Measurements from ENCODE around the gene TFEC.
"Not testable (repeated sequence)": the region's sequence is repeated elsewhere in the genome, so short reads cannot be mapped to it uniquely, and the experiment has no call there.

Gene TFEC

GRCh38 chr7:116030651-116031276 lies at the start of gene TFEC:
Gene TFEC, minus strand, starts transcription at chr7:116030763. Its CDS starts 46,322 bp downstream, at chr7:115984441.
- DNase-seq = peak; percentile 93

GRCh38 chr7:116075351-116076145 lies 45.0 kb upstream of the TFEC start:
- peak; percentile 57 for DNase-seq

GRCh38 chr7:116071629-116072028 lies 41.1 kb upstream of the TFEC start:
- peak; percentile 58 for DNase-seq

- no peak for DNase-seq
Measured at GRCh38 chr7:116064179-116064578, 33.6 kb upstream of the TFEC start.

- no peak for DNase-seq
Measured at GRCh38 chr7:116062666-116063065, 32.1 kb upstream of the TFEC start.

- no peak for DNase-seq
Measured at GRCh38 chr7:116052006-116052405, 21.4 kb upstream of the TFEC start.

GRCh38 chr7:116047261-116047660 lies 16.7 kb upstream of the TFEC start:
- DNase-seq = not testable (repeated sequence)

GRCh38 chr7:116045532-116045931 lies 15.0 kb upstream of the TFEC start:
- DNase-seq = no peak

GRCh38 chr7:116041615-116042014 lies 11.1 kb upstream of the TFEC start:
- no peak for DNase-seq

GRCh38 chr7:116037401-116037800 lies 6.8 kb upstream of the TFEC start:
- peak; percentile 64 for DNase-seq

- no peak for DNase-seq
Measured at GRCh38 chr7:116034411-116034810, 3.8 kb upstream of the TFEC start.

GRCh38 chr7:116032886-116033285 lies 2.3 kb upstream of the TFEC start:
- DNase-seq = no peak

- peak; percentile 66 for DNase-seq
Measured at GRCh38 chr7:116028787-116029186, 1.8 kb downstream of the TFEC start.

- DNase-seq = peak; percentile 57
Measured at GRCh38 chr7:116027786-116028185, 2.8 kb downstream of the TFEC start.

- DNase-seq = peak; percentile 88
Measured at GRCh38 chr7:116024826-116025809, 5.4 kb downstream of the TFEC start.

GRCh38 chr7:116021237-116021636 lies 9.3 kb downstream of the TFEC start:
- no peak for DNase-seq

- no peak for DNase-seq
Measured at GRCh38 chr7:116018731-116019130, 11.8 kb downstream of the TFEC start.

- DNase-seq = peak; percentile 65
Measured at GRCh38 chr7:116013675-116014074, 16.9 kb downstream of the TFEC start.

GRCh38 chr7:116011584-116011983 lies 19.0 kb downstream of the TFEC start:
- no peak for DNase-seq

GRCh38 chr7:116004762-116005161 lies 25.8 kb downstream of the TFEC start:
- peak; percentile 78 for DNase-seq

GRCh38 chr7:115997221-115997620 lies 33.3 kb downstream of the TFEC start:
- DNase-seq = no peak

- DNase-seq = no peak
Measured at GRCh38 chr7:115995701-115996100, 34.9 kb downstream of the TFEC start.

GRCh38 chr7:115988401-115988800 lies 42.2 kb downstream of the TFEC start:
- peak; percentile 67 for DNase-seq

Measured in inflammatory macrophage treated with lipopolysaccharide for 4 hours (primary cell).